ENCODE data around the gene ENAH.

Gene ENAH

DNA sequence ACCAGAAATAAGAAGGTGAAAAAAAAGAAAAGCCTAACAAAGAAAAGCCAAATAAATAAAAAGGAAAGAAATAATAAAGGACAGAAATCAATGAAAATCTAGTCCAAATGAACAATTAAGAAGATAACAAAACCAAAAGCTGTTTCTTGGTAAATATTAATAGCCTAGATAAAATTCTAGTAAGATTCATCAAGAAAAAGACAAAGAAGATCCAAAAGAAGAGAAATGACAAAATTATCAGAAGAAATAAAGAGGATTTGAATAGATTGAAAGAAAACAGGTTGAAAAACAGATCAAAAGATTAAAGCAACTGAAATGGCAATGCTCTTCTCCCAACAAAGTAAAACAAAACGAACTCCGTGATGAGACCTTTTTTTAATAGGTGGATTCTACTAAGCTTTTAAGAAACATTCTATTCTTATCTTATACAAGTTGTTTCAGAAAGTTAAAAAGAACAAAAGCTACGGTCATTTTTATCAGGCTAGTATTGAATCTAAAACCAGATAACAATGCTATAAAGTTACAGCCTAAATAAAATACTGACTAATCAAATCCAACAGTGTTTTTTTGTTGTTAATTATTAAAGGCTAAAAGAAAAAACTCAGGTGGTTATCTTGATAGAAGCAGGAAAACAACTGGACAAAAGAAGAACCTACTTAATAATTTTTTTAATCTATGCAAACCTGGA is 50.9 kb downstream of the ENAH start:
- no peak for DNase-seq

DNA sequence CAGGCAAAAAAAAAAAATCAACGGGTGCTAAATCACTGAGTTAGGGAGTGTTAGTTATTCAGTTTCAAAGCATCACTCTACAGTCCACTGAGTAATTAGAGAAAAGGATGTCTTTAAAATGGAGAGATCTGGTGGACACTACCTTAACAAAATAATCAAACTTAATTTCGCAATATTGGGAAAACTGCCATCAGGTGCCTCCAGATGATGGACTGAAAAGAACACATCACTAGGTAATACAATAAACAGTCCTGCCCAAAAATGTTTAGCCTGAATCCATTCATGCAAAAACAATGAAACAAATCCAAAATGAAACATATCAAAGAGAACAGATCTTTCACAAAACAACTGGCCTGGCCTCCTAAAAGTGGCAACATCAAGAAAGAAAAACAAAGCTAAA is 54.1 kb downstream of the ENAH start:
- no peak for DNase-seq

DNA sequence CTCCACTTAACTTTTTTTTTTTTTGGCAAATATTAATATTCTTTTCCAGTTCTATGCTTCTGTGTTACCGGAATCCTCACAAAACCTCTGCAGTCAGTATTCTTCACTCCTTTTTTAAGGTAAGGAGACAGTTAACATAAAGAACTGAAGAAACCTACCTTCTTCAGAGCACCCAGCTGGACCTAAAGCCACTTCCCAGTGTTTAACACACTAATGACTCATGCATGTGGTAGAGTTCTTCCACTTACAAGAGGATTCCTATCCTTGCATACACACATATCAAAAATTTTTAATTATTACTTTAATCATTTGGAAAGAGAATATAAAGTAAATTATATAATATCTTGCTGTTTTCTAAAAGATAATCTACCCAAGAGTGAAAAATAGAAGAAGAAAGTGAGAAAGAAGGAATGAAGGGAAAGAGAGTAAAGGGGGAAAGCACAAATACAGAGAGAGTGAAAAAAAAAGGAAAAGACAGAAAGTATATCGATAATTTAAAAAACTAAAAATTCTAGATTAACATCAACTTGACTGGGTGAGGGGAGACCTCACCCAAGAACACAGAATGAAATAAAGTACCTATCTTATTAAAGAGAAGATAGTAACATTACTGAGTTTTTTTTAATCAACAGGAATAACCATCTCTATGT is 54.9 kb downstream of the ENAH start:
- no peak for DNase-seq

DNA sequence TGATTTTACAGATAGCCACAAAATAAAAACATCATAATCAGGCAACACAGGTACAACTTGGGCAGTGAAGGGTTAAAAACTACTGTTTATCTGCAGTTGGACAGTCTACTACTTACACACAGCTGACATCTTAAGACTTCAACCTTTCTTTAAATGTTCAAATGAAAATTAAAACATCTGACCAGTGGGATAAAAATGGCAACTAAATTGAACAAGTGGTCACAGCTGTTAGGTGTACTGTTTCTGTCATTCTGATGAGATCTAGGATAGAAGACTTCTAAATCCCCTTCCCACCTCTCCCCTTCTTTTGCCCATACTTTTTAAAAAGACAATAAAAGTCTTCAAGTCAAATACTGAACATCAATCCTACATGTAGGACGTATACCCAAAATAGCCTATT is 56.2 kb downstream of the ENAH start:
- DNase-seq, result no peak

DNA sequence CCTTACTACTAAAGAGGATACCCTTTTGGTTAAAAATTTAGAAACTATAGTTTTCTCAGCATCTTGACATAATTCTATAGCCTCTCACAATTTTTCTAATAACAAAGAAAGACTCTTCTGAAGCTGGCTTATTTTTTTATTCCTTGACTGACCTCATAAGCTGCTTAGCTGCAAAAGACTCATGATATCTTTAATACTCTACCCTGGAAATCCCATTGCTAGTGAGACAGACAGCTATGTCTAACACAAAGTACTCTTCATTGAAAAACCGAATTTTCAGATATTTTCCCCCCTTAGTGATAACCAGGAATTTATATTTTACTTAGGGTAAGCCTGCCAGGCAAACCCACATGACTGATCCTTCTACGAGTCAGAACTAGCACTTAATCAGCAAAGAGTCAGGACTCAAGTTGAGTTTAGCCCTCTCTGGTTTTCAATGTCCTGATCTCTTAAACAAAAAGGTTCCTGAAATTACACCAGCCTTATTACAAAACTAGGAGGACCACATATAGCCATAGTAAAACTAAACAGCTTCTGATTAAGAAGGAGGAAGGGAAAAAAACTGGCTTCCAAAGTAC is 56.9 kb downstream of the ENAH start:
- DNase-seq, result no peak

DNA sequence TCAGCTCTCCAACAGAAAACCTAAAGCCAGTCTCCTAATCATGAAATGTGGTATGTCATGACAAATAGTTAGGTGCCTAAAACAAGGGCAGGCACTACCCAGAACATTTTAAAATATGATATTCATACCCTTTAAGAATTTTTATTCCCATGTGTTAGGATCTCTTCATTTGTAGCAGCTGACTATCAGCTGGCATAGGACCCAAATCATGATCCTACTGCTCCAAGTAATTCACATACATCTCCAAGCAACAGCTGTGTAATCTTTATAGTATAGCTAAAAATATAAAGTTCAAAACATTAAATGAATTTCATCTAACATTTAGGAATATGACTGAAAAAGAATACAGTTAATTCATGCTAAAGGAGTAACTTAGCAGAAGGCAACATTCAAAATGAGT is 57.5 kb downstream of the ENAH start:
- DNase-seq, result no peak

DNA sequence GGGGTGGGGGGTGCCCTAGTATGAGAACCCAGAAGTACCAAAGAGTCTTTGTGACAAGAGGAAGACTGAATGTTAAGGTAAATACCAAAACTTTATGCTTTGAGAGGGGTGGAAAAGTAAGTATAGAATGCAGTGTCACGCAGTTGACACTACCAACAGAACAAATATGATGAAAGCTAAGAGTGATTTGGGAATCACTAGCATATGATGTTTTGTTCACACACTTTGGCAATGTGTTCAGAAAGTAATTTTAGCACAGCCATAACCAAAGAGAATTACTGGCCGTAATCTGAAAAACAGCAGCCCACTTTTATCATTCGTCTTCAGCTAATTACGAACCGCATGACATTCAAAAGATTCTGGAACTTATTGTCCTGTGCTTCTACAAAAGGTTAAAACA is 59.5 kb downstream of the ENAH start:
- no peak for DNase-seq

DNA sequence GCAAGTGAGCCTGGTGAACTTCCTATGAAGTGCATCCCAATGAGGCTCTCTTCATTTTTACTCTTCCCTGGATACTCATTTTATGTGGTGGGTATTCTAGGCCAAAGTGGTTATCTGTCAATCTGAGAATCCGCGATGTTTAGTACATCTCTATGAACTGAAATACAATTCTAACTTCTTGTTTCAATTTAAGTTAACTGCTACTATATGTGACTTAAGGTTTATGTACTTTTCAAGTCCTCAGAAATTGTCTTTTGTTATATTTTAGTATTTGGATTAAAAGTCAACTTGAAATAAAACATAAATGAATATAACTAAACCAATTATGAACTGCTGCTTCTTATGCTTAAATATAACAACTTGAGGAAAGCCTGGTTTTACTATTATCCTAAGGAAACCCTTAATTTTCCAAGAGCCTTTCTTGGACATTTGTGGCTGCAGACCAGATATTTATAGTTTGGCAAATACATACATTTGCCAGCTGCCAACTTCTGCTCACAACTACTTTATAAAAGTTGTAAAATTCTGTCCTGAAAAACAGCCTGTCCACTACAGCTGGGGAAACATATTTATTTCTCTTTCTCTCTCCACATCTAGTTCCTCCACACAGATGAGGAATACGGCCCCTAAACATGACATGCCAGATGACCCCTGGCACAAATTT is 60.4 kb downstream of the ENAH start:
- DNase-seq, result no peak

DNA sequence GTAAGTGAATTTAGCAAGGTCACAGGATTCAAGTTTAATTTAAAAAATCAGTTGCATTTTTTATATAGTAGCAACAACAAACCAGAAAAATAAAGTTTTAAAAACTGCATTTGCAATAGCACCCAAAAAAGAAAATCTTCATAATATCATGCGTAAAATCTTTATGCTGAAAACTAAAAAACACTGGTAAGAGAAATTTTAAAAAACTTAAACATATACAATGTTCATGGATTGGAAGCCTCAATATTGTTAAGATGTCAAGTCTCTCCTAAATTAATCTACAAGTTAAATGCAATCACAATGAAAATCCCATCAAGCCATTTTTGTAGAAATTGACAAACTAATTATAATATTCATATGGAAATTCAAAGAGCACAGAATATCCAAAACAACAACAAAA is 65.6 kb downstream of the ENAH start:
- no peak for DNase-seq

DNA sequence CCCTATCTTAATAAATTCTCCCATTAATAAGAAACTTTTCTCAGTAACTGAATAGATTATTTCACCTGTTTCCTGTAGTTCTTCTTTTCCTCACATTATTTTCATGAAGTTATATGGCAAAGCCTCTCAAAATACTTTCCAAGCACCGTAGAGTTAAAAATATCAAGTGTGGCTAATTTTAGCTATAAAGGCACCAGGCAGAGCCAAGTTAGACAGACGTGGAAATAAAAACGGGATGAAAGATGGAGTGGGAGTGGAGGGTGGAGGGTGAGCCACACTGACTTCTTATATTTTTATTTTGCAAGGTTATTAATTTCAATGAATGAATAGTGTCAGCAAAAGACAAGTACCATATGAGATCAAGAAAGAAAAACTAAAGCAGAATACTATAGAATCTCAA is 71.7 kb downstream of the ENAH start:
- DNase-seq, result no peak

DNA sequence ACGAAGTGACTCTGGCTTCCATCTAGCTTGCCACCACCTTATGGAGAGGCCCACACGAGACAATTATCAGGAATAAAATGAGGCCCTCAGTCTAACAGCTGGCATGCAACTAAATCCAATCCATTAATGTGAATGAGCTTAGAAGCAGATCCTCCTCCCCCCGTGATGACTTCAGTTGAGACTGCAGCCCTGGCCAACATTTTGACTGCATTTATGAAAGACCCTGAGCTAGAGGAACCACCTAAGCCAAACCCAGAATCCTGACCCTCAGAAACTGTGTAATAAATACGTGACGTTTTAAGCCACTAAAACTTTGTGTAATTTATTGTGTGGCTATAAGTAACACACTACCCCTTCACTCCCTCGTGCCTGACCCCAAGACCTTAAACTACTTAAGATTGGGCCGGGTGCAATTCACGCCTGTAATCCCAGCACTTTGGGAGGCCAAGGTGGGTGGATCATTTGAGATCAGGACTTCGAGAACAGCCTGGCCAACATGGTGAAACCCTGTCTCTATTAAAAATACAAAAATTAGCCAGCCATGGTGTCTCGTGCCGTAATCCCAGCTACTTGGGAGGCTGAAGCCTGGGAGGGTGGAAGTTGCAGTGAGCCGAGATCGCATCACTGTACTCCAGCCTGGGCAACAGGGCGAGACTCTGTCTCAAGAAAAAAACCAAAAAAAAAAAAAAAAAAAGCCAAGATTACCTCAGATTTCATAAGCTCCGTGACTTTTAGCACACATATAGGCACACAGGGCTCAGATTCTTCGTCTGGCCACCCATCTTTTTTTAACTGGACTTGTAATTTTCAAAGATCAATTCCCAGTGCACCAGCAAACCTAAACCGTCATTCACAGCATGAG is 72.5 kb downstream of the ENAH start:
- DNase-seq, result no peak

DNA sequence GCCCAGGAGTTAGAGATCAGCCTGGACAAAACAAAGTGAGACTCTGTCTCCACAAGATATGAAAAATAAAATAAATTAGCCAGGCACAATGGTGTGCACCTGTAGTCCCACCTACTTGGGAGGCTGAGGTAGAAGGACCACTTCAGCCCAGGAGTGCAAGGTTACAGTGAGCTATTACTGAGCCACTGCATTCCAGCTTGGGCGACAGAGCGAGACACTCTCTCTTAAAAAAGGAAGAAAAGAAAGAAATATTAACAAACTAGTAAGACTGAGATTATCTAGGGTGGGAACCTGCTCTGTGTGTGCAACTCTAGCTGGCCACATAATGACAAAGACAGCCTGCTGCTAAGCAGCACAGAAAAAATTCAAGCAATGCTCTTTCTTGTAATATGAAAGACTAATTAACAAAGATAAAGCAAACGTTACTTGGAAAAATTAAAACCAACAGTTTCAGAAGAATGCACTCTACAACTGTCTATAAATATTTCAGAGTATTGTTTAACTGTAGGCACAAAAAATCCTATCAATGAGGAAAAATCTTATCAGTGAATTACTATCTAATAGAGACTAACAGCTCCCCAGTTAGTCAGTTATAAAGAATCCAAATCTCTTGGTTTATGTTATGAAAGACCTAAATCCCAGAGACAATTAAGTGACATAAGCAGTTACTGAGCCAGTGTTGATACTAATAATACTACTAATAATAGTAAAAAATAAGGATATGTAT is 74.5 kb downstream of the ENAH start:
- no peak for DNase-seq

DNA sequence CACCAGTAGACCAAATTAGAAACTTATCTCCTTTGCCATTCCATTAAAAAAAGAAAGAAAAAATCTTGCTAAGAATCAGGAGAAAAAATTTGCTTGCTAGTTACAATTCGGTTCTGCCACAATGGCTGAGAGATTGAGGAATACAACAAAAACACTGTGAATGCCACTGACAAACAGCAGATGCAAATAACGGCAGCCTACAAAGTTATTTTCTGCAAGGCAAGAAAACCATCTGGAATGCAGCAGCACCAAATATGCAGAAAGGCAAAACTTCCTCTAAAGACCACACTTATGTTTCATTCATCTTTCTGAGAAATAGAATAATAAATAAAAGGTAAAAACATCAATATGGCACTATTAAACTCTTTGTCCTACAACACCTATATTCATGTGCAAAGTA is 75.7 kb downstream of the ENAH start:
- no peak for DNase-seq

DNA sequence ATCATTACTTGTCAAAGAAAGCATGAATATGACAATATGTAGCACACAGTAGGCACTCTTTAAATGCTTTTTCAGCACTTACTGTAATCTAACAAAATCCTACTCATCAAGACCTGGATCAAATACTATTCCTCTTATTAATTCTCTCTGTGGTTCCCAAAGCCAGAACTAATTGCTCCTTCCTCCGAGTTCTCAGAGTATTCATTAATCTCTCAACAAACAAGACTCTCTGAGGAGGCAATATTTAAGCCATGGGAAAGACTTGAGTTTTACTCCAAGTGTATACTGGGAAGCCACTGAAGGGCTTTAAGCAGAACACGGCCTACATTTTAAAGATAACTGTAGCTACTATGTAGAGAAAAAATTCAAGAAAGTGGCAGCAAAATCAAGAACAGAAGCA is 79.7 kb downstream of the ENAH start:
- DNase-seq, result no peak

DNA sequence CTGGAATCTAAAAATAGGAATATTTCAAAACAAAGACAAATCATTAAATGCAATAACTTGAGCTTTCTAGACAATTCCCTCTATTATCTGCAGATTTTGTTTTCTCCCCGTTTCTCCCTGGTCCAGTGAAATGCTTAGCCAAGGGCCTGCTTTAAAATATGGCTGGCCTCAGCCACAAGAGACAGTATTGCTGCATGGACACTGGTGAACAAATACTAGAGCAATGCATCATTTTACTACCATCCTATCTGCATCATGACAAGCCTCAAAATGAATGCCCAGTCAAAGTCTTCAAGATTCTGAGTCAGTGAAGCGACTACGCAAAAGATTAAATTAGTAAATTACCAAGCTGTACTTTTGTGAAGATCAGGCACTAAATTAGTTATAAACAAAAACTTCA is 80.5 kb downstream of the ENAH start:
- no peak for DNase-seq

DNA sequence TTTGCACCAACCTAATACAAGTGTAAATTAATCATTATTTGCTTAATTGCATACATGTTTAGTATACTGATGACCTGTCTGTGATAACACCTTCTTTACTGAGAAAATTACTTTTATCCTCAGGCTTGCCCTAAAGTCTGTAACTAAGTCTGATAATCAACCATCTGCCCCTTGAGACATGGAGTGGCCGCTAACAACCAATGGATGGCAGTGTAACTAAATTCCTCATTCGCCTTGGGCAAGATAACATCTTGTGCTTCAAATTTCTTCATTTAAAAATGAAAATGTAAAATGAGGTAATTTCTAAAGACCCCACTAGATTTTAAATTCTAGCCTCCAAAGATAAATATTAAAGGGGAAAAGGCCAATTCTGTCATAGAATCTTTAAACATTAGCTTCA is 85.1 kb downstream of the ENAH start:
- DNase-seq, result no peak

DNA sequence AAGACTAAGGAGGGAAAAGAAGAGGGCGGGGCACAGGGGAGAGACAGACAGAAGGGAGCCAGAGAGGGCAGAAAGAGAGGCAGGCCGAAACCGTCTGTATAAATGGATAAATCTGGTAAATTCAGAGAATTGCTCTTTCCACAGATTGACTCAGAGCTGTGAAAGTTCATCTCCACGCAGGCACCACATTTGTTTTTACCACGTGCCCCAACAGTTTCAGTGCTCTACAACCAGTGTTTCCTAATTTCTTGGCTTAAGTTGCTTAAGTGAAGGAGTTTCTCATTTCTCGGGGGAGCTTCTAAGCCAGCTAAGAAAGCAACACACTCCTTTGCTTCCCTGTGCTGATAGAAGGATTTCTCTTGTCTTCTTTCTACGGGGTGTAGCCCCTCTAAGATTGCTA is 87.1 kb downstream of the ENAH start:
- no peak for DNase-seq

DNA sequence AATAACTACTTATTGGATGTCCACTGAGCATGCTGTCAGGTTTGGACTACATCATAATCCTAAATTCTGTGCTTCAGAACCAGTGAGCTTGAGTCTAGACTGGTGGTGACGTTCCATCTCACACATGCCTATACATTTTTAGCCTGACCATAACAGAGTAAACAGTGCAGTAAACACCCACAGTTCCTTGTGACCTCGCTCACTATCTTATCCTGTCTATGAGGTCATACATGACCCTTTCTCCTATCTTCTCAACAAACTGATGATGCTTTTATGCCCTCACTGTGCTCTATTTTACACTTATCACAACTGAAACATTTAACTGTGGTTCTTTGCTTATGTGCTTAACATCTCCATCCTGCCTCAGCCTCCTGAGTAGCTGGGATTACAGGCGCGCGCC is 91.2 kb downstream of the ENAH start:
- DNase-seq, result no peak

DNA sequence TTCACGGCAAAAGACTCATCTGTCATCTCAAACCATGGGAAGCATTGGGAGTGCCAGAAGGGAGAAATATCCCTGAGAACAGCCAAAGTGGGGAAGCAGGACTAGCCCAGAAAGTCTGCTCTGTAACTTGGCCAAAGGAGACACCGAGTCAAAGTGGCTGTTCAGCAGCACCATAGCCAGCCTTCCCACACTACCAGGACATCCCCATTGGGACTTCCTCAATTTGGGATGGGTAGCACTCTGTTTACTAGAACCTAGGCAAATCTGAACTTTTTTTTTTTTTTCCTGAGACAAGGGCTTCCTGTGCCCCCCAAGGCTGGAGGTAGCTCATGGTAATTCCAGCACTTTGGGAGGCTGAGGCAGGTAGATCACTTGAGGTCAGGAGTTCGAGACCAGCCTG is 93.0 kb downstream of the ENAH start:
- DNase-seq, result no peak

DNA sequence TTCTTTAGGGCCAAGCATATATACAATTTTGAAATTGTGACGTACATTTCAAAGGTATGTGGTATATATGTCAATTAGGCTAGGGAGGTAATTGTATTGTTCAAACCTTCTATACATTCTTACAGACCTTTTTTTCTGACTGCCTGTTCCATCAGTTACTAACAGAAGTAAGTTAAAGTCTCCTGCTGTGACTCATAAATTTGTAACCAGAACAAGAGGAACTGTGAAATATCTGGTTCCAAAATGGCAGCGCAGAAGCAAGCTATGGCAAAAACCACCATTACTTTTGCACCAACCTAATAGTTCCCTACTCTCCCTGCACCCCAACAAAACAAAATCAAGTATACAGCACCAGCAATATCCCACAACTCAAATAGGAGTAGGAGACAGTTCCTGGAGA is 93.6 kb downstream of the ENAH start:
- DNase-seq, result no peak

DNA sequence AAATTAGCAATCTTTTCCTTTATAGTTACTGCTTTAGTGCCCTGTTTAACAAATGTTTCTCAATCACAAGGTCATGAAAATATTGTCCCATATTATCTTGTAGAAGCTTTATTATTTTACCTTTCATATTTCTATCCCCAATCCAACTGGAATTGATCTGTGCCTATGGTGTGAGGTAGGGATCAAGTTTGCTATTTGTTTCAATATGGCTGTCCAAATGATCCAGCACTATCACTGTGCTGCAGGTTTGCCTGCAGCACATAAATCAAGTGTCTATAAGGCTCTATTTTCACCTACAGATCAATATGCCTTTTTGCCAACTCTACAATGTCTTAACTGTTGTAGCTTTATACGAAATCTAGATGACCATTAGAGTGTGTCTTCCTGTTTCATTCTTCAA is 96.2 kb downstream of the ENAH start:
- DNase-seq, result no peak

DNA sequence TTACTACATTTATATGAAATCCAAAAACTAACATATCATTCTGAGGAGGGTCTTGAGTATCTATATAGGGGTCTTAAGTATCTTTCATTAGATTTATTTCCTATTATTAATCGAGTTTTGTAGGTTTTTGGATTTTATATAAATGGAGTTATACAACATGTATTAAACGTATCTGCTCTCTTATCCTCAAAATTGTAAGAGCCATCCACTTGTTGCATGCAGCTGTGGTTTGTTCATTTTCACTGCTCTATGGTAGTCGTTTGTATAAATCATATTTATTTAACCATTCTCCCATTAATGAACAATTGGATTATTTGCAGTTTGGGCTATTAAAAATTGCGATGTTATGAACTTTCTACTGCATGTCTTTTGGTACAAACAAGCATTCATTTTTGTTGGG is 97.1 kb downstream of the ENAH start:
- DNase-seq, result no peak

Data from CD4-positive, alpha-beta T cell treated with Interleukin-10 for 1 hour (primary cell).